Measurements from ENCODE around the gene ABTB2.
"Not testable (repeated sequence)": the region's sequence is repeated elsewhere in the genome, so short reads cannot be mapped to it uniquely, and the experiment has no call there.

The ABTB2 gene

DNA sequence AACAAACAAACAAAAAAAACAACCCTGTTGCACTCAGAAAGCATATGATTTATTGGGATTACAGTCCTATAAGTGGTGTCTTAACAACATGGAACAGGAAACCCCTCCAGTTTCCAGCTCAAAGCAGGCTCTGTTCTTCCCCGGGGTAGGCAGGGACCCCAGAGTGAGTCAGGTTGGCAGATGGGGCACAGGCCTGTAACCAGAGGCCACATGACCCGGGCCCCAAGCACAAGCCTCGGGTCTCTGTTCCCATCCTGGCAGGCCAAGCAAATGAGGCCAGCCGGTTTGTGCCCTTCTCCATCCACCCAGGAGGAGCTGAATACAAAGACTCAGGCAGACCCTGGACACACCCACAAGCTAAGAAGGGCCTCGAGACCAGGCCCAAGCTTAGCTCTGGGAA lies 176.6 kb downstream of the ABTB2 start:
- no peaks in the 10 kb centered on the region for H3K27me3 ChIP-seq (replicated peaks; ENCODE audit: control insufficient read depth, insufficient read depth, low read length)
- H3K36me3 ChIP-seq (ENCODE audit: control insufficient read depth, insufficient read depth, low read length) = no peaks in the 10 kb centered on the region
- TF ChIP-seq, protein P1, sequence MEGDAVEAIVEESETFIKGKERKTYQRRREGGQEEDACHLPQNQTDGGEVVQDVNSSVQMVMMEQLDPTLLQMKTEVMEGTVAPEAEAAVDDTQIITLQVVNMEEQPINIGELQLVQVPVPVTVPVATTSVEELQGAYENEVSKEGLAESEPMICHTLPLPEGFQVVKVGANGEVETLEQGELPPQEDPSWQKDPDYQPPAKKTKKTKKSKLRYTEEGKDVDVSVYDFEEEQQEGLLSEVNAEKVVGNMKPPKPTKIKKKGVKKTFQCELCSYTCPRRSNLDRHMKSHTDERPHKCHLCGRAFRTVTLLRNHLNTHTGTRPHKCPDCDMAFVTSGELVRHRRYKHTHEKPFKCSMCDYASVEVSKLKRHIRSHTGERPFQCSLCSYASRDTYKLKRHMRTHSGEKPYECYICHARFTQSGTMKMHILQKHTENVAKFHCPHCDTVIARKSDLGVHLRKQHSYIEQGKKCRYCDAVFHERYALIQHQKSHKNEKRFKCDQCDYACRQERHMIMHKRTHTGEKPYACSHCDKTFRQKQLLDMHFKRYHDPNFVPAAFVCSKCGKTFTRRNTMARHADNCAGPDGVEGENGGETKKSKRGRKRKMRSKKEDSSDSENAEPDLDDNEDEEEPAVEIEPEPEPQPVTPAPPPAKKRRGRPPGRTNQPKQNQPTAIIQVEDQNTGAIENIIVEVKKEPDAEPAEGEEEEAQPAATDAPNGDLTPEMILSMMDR (IDR thresholded peaks at IDR 0.05; ENCODE audit: insufficient read depth, low read length, poor library complexity, severe bottlenecking) = no peak
- H3K4me3 ChIP-seq (replicated peaks; ENCODE audit: low read depth, low read length) = no peak overlapping the region
- DNase-seq (ENCODE audit: extremely low read depth, insufficient read length) = no peak

DNA sequence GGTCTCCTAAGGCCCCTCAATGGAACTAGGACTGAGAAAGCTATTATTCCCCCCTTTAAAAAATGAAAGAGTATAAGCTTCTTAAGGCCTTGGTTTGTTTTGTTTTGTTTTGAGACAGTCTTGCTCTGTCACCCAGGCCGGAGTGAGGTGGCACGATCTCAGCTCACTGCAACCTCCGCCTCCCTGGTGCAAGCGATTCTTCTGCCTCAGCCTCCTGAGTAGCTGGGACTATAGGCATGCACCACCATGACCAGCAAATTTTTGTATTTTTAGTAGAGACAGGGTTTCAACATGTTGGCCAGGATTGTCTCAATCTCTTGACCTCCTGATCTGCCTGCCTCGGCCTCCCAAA lies 177.0 kb downstream of the ABTB2 start:
- H3K4me3 ChIP-seq (replicated peaks; ENCODE audit: low read depth, low read length); DNase-seq (ENCODE audit: extremely low read depth, insufficient read length); H3K36me3 ChIP-seq (ENCODE audit: control insufficient read depth, insufficient read depth, low read length); H3K27me3 ChIP-seq (replicated peaks; ENCODE audit: control insufficient read depth, insufficient read depth, low read length): not testable (repeated sequence)

DNA sequence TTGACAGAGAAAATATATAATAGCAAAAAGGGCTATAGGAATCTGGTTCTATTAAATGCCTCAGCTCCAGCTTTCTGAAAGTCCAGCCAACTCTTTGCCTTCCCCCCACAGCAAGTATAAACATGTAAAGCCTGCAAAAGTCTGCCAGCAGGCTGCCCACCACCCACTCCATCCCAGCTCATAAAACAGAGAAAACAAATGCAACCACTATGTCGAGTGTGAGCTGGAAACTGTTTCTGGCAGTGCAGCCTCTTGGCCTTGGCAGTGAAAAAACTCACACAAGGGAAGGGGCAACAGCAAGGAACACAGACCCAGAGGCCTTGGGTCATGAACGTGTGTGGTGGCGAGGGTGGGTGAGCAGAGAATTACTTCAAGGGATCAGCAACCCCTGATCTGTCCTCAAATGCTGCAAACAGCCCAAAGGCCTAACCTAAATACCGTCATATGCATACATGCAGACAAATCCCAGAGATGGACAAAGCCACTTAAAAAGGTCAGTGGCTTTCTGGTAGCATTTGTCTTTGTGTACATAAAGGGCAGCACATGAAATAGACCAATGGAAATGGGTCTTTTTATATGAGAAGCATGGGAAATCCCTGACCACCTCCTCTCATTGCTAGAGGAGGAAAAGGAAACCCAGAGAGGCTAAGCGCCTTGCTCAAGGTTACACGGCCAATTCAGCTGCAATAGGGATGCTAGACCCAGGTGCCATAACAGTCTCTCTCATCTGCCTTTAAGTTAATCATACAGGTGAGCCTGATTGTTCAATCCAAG lies 177.6 kb downstream of the ABTB2 start:
- no peak for DNase-seq (ENCODE audit: extremely low read depth, insufficient read length)
- no peak overlapping the region for H3K4me3 ChIP-seq (replicated peaks; ENCODE audit: low read depth, low read length)
- H3K27me3 ChIP-seq (replicated peaks; ENCODE audit: control insufficient read depth, insufficient read depth, low read length) = no peaks in the 10 kb centered on the region
- H3K36me3 ChIP-seq (ENCODE audit: control insufficient read depth, insufficient read depth, low read length) = no peaks in the 10 kb centered on the region
- TF ChIP-seq, protein P1 (IDR thresholded peaks at IDR 0.05; ENCODE audit: insufficient read depth, low read length, poor library complexity, severe bottlenecking) = no peak

DNA sequence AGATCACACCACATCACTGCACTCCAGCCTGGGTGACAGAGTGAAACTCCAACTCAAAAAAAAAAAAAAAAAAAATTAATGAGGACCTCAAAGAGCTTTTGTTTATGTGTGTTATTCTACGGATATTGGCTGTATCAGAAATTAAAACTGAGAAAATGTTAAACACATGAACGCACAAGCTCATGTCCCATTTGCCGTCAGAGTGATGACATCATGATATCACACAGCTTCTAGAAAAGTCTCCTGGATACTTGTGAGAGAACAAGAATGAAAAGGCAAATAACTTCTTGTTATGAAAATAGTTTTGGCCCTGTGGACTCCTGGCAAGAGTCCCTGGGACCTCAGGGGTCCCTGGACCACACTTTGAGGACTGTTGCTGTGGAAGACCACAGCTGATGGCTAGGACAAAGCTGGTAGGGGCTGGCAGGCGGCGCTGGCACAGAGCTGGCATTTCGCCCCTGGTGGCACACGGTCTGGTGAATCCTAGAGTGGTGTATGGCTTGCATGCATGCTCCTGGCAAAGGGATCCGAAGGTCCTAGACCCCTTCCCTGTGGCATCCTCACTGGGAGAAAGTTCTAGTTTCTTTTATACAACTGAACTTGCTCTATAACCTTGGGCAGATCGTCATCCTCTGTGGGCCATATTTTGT lies 178.7 kb downstream of the ABTB2 start:
- no peak for DNase-seq (ENCODE audit: extremely low read depth, insufficient read length)
- H3K36me3 ChIP-seq (ENCODE audit: control insufficient read depth, insufficient read depth, low read length) = no peaks in the 10 kb centered on the region
- H3K4me3 ChIP-seq (replicated peaks; ENCODE audit: low read depth, low read length) = no peak overlapping the region
- TF ChIP-seq, protein P1 (IDR thresholded peaks at IDR 0.05; ENCODE audit: insufficient read depth, low read length, poor library complexity, severe bottlenecking) = no peak
- H3K27me3 ChIP-seq (replicated peaks; ENCODE audit: control insufficient read depth, insufficient read depth, low read length) = no peaks in the 10 kb centered on the region

DNA sequence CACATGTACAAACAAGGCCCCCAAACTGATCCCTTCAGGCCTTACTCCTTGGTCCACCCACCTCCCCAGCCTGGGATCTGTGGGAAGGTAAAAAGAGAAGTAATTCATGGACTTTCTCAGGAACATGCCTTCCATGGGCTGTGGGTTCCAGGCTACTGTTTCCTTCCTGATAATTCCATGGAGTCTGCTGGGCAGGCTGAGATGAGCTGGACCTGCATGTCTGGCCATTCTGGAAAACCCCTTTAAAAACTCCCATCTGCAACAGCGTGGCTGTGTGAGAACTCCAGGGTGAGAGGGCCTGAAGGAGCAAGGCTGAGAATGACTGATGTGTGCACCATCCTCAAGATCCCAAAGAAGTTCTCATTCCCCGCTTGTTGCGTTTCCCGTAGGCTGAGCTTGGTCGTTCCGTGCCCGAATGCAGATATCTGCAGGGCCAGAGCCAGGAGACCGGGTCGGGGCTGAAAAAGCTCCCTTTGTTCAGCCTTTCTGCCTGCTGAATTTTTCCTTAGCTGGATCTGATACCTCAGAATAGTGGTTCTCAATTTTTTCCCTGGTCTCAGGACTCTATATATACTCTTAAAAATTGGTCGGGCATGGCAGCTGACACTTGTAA lies 179.5 kb downstream of the ABTB2 start:
- H3K4me3 ChIP-seq (replicated peaks; ENCODE audit: low read depth, low read length) = no peak overlapping the region
- no peaks in the 10 kb centered on the region; the same call in 1 of the 2 replicates for H3K36me3 ChIP-seq (ENCODE audit: control insufficient read depth, insufficient read depth, low read length)
- DNase-seq (ENCODE audit: extremely low read depth, insufficient read length) = no peak
- TF ChIP-seq, protein P1 (IDR thresholded peaks at IDR 0.05; ENCODE audit: insufficient read depth, low read length, poor library complexity, severe bottlenecking) = no peak
- no peaks in the 10 kb centered on the region for H3K27me3 ChIP-seq (replicated peaks; ENCODE audit: control insufficient read depth, insufficient read depth, low read length)

DNA sequence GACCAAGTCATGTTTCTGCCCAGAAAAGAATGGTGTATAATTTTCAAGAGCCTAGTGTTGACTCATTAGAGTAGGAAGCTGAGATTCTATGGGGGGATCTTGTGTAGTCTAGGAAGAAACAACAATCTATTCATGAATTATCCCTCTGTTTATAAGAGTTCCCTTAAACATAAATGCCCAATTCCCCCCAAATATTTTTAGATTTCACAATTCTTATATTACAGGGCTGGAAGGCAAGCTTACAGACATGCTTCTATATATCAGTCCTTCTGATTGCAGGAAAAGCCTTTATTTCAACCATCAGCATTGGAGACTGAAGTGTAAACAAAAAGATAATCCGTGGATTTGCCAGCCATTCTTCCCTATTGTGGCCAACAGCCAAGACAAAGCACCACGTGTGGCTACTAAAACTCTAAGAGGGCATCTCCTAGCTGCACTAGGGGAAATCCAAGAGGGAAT lies 181.0 kb downstream of the ABTB2 start:
- no peaks in the 10 kb centered on the region; the same call in 1 of the 2 replicates for H3K36me3 ChIP-seq (ENCODE audit: control insufficient read depth, insufficient read depth, low read length)
- no peak overlapping the region for H3K4me3 ChIP-seq (replicated peaks; ENCODE audit: low read depth, low read length)
- DNase-seq (ENCODE audit: extremely low read depth, insufficient read length) = no peak
- H3K27me3 ChIP-seq (replicated peaks; ENCODE audit: control insufficient read depth, insufficient read depth, low read length) = no peaks in the 10 kb centered on the region
- TF ChIP-seq, protein P1 (IDR thresholded peaks at IDR 0.05; ENCODE audit: insufficient read depth, low read length, poor library complexity, severe bottlenecking) = no peak

All from GM06990 (cell line).